CD4-positive, alpha-beta T cell treated with Interleukin-15 for 1 hour (primary cell): Measurements from ENCODE around the gene PSMD9.
"Not testable (repeated sequence)": the region's sequence is repeated elsewhere in the genome, so short reads cannot be mapped to it uniquely, and the experiment has no call there.

Source experiments
- DNase-seq: peaks from one replicate; pipeline ENCODE4 v3.0.0-alpha.2; 2020

Gene PSMD9, protein sequence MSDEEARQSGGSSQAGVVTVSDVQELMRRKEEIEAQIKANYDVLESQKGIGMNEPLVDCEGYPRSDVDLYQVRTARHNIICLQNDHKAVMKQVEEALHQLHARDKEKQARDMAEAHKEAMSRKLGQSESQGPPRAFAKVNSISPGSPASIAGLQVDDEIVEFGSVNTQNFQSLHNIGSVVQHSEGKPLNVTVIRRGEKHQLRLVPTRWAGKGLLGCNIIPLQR

DNA sequence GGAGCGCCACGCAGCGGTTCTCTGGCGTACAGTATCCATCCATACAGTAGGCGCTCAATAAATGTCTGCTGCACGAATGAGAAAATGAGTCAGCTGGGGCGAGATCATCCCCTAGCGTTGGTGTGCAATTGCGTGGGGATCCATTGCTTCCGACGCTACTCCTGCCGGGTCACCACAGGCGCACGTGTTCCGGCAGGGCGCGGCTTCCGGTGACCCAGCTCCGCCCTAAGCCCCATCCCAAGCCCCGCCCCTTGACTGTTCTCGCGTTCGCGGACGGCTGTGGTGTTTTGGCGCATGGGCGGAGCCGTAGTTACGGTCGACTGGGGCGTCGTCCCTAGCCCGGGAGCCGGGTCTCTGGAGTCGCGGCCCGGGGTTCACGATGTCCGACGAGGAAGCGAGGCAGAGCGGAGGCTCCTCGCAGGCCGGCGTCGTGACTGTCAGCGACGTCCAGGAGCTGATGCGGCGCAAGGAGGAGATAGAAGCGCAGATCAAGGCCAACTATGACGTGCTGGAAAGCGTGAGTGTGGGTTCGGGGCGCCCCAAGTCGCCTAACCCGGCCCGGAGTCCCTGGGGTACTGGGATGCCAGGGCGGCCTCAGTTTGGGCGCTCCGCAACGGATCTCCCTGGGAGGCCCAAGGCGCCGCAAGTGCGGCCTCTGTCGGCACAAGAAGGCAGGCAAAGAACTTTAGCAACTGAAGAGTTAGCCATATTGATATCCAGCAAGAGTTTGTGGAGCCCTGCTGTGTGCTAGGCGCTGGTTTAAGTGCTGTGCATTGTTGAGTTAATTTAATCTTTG, at the start of gene PSMD9:
Gene PSMD9, plus strand, starts transcription at position 313 of the 796 bp plus-strand sequence. Its CDS starts 67 bp downstream, at position 380.
- peak; percentile 96 for DNase-seq

DNA sequence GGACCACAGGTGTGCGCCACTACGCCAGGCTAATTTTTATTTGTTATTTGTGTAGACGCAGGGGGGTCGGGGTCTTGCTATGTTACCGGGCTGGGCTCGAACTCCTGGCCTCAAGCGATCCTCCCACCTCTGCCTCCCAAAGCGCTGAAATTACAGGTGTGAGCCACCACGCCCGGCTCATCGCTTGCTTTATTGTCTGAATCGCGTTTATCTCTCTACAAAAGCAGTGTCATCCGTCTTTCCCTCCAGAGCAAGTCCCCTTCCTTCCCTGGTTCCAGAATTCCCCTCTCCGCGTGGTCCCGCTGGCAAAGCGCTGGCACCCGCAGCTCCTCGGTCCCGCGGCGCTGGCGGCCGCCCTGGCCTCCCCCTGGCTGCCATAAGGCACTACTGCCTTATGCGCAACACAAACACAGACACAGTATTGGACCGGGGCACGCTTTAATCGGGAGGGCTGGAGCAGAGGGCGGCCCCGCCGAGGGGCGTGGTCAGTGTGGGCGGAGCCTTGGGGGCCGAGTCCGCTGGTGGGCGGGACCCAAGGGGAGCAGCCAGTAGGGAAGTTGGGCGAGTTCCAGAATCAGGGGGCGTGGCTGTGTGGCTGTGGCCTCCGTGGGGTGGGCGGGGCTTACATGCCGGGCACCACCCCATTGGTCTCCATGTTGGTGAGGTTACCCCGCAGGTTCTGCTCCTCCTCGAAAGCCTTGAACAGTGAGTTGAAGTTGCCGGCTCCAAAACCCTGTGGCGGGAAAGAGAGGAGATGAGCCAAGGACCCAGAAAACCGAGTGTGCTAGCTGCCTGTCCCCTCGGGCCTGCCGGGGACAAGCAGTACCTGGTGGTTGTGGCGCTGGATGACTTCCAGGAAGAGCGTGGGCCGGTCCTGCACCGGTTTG, 49.2 kb upstream of the PSMD9 start:
- peak; percentile 99 for DNase-seq

DNA sequence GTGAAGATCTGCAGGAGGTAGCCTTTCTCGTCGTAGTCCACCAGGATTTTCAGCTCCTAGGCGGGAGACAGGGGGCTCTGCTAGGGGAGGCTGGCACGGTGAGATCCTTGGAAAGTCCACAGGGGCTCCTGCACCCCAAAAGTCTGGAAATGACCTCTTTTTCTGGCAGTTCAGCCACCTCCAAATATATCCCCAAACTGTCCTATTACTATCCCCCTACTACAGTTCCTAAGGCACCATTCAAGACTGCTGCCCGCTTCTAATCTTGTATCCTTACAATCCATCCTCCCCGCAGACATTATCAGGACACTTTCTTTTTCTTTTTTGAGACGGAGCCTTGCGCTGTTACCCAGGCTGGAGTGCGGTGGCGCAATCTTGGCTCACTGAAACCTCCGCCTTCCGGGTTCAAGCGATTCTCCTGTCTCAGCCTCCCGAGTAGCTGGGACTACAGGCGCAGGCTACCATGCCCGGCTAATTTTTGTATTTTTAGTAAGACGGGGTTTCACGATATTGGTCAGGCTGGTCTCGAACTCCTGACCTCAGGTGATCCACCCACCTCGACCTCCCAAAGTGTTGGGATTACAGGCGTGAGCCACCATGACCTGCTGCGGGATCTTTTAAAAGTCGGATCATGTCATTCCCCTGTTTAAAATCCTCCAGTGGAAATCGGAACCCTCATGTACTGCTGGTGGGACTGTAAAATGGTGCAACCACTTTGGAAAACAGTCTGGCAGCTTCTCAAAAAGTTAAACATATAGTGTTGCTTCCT, 48.4 kb upstream of the PSMD9 start:
- DNase-seq = no peak

DNA sequence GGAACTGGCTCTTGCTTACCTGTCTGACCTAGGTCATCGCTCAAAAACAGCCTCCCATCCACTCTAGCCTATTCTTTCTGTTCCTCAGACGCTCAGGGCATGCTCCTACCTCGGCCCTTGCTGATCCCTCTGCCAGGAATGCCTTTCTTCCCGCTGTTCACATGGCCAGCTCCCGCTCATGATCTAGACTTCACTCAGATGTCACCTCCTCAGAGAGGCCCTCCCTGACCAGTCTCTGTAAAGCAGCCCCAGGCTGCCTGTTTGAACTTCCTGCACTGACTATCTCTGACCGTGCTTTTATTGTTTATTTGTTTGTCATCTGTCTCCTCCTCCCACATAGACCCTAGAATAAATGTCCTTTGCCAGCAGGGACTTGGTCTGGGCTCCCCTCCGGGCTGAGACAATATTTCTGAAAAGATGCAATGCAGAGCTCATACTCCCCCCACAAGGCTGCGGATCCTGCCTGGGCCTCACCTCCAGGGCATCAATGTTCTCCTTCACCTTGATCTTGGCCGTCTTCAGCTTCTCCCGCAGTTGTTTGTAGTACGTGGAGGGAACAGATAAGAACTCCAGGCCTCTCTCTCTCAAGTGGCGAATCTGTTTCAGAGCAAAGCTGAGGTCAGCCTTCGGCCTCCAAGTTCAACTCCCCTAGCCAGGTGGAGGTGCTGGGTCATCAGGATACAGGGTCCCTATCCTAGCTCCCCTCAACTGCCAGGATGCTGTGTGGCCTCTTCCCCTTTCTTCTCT, 45.2 kb upstream of the PSMD9 start:
- DNase-seq = no peak

DNA sequence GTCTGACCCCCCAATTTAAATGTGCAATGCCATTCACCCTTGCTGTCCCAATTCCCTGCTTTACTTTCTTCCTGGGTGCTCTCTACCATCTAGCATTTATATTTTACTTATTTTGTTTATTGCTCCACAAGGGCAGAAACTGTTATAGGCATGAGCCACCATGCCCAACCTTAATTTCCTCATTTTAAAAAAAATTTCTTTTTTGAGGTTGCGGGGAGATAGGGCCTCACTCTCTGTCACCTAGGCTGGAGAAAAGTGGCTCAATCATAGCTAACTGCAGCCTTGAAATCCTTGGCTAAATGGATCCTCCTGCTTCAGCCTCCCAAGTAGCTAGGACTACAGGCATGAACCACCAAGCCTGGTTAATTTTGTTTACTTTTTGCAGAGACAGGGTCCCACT, 42.9 kb upstream of the PSMD9 start:
- no peak for DNase-seq

DNA sequence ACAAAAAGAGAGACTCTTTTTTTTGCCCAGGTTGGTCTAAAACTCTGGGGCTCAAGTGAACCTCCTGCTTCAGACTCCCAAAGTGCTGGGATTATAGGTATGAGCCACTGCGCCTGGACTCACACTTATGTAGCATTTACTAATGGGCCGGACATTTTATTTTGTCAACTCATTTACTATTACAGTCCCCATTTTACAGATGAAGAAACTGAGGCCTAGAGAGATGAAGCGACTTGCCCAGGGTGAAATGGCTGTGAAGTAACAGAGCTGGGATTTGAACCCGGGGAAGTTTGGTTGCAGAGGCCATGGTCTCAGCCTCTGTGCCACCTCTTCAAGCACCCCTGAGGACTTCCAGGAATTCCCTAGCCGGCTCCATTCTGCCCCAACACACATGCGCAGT, 39.4 kb upstream of the PSMD9 start:
- no peak for DNase-seq

DNA sequence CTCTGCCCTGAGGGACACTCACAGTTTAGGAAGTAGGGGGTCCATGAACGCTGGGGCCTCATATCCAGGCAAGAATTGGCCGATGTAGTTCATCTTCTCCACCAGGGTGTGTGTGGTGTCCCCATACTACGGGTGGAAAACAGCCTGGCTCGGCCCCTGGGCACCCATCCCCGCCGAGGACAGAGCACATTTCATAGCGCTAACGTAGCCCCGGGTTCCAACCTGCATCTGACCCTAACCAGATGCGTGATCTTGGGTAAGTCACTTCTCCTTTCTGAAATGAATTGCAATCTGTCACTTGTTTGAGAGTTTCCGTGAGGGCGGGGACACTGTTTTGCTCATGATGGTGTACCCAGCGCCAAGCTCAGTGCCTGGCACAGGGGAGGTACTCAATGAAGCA, 38.9 kb upstream of the PSMD9 start:
- no peak for DNase-seq

DNA sequence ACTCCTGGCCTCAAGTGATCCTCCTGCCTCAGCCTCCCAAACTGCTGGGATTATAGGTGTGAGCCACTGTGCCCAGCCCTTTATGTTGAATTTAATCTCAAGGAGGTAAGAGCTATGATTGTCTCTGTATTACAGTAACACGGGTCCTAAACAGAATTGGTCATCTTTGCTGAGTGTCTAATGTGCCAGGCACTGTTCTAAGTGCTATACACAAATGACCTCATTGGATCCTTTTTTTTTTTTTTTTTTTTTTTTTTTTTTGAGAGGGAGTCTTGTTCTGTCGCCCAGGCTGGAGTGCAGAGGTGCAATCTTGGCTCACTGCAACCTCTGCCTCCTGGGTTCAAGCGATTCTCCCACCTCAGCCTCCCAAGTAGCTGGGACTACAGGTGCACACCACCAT, 36.2 kb upstream of the PSMD9 start:
- DNase-seq = not testable (repeated sequence)

DNA sequence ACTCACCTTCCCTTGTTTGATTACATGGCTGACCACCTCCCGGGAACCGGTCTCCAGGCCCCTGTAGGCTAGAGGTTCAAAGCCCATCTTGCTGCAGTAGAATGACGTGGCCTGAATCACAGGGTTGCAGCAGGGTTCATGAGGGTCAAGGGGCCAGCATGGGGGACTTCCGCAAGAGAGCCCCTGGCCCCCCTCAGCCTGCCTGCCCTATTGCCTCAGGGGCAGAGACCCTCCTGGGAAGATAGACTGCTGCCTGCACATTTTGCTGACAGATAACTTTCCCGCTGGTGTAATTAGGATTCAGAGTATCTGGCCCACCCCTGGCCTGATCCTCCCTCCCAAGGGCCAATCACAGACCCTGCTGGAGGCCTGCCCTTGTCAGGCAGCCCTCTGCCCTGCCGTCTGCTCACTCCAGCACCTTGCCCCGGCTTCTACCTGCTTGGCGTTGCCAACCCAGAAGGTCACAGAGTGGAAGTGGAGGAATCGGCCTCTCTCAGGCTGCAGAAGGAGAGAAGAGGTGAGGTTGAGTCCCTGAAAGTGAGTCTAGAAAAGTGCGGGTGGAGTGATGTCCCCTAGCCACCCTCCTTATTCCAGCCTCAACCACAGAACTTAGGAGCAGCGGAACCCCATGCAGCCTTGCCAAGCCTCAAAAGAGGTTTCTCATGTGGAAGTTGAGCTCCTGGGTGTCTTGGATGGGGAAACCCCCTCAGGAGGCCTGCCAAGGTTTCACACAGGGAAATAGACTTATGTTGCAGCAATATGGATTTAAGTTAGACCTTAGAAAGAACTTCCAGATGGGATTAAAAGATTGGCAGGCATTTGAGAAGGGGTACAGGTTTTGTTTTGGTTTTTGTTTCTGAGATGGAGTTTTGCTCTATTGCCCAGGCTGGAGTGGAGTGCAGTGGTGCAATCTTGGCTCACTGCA, 31.0 kb upstream of the PSMD9 start:
- DNase-seq = no peak

DNA sequence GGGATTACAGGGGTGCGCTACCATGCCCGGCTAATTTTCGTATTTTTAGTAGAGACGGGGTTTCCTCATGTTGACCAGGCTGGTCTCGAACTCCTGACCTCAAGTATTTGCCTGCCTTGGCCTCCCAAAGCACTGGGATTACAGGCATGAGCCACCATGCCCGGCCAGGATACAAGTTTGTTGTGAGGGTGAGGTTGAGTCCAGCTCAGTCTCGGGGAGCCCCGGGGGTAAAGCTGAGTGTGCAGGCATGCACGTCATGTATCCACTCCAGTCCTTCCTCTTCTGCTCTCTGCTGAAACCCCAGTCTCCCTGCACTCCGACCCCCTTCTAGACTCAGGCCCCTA, 30.3 kb upstream of the PSMD9 start:
- DNase-seq = no peak

DNA sequence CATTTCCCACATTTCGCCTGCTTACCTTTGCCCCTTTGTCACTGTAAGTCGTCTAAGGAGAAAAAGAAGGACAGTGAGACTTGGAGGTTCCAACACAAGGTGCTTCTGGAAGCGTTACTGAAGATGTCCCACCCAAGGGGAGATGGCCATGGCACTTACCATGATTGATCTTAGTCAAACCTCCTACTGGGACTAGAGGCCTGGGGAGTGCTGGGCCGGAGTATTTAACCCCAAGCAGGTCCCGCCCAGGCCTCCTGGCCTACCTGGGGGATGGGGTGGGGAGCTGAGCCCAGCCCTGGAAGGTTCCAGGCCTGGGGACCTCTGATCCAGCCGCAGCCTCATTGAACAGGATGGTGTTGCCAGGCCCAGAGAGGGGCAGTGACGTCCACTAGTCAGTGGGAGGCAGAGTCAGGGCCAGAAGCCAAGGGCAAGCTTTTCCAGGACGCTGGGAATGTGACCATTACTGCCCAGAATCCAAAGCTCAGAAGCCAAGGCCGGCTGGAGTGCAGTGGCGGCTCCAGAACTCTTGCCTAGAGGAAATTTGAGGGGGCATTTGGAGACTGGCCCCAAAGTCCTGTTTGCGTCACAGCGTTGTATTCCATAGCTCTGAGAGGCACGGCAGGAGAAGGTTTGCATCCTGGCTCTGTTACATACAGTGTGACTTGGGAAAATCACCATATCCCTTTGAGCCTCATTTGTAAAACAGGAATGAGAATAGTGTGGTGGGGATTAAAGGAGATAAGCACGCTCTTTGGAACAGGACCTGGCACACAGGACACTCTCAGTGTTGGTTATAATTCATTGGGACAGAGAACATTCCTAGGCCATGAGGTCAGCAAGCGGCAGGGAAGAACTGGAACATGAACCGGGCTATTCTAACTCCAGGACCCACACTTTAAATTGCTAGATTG, 29.7 kb upstream of the PSMD9 start, which contains the start of gene HPD:
Gene HPD, minus strand, starts transcription at position 198 of the 911 bp plus-strand sequence. Its CDS starts 36 bp downstream, at position 162.
- DNase-seq = no peak

DNA sequence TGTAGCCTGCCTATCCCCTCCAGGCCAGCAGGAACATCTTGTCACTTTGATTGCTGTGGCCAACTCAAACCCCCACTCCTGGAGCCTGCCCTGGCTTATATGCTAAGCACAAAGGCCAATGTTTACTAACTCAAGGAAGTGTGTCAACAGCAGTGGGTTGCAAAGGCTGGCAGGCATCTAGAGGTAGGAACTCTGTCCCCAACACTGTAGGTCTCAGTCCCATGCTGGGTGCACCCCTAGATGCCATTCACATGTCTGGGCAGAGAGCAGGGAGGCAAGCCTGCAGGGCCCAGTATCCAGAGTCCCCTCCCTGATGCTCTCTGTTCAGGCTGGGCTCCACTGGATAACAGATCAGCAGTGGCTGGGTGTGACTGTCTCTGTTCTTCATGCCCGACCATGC, 28.3 kb upstream of the PSMD9 start:
- DNase-seq = no peak

DNA sequence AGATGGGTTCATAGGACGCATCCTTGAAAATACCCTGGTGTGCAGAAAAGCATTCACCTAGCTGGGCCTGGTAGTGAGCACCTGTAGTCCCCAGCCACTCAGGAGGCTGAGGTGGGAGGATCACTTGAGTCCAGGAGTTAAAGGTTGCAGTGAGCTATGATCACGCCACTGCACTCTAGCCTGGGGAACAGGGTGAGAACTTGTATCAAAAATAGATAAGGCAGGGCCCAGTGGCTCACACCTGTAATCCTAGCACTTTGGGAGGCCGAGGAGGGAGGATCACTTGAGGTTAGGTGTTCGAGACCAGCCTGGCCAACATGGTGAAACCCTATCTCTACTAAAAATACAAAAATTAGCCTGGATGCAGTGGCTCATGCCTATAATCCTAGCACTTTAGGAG, 27.9 kb upstream of the PSMD9 start:
- DNase-seq = not testable (repeated sequence)

DNA sequence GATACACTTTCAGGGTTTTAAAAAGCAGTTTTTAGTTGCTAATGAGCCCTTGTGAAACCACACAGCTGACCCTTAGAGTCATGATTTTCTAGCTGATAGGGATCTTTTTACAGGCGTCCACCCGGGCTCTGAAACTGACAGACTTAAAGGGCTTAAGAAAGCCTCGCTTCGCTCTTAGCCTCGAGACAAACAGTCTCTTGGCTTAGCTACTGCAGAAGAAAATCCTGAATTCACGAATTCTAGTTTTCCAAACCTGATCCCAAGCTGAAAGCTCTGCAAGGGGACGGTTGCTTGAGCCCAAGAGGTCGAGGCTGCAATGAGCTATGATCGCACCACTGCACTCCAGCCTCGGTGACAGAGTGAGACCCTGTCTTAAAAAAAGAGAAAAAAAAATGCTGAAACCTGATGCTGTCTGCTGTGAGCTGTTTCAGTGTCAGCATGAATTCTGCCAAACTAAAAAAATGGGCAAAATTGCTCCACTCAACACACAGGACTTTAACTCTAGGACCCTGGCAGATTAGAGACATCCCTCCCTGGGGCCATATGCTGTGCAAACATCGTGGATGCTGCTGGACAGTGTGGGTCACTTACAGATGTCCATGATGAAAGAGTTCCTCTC, 26.8 kb upstream of the PSMD9 start:
- DNase-seq = no peak

DNA sequence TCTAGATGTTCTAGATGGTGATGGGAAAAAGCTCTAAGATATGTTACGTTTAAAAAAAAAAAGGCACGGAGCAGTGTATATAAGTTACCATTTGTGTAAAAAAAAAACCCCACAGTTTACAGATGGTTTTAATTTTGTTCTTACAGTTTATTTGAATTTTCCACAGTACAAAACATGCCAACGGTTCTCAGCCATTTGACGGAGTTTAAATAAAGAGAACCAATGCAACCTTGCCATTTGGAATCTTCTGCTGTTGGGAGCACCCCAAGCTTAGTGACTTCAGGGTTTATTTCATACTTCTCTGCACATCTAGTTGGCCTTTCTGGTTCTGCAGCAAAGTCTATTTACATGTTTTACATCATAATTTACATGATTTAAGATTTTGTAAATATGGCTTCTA, 22.3 kb upstream of the PSMD9 start:
- no peak for DNase-seq

DNA sequence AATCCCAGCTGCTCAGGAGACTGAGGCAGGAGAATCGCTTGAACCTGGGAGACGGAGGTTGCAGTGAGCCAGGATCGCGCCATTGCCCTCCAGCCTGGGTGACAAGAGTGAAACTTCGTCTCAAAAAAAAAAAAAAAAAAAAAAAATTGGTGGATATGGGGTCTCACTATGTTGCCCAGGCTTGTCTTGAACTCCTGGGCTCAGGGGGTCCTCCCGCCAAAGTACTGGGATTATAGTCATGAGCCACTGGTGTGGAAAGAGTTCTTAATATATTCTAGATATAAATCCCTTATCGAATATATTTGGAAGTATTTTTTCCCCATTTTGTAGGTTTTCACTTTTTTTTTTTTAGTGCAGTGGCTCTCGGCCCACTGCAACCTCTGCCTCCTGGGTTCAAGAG, 19.4 kb upstream of the PSMD9 start:
- not testable (repeated sequence) for DNase-seq

DNA sequence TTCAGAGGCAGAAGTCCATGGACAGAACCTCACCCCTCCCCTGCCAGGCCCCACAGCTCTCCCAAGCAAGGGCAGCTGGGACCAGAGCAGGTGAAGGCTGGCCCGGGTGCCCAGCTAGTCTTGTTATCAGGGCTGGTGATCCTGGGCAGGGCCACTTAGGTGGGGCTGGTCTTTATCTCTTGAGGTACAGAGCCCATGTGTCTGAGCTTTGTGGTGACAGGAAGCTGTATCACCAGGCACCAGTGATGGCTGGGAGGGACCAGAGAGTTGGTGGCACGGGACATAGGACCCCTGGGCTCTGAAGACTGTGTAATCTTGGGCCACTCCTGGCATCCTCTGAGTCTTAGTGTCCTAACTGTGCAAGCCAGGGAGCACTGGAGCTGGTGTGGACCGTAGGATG, 17.1 kb upstream of the PSMD9 start:
- DNase-seq = no peak

DNA sequence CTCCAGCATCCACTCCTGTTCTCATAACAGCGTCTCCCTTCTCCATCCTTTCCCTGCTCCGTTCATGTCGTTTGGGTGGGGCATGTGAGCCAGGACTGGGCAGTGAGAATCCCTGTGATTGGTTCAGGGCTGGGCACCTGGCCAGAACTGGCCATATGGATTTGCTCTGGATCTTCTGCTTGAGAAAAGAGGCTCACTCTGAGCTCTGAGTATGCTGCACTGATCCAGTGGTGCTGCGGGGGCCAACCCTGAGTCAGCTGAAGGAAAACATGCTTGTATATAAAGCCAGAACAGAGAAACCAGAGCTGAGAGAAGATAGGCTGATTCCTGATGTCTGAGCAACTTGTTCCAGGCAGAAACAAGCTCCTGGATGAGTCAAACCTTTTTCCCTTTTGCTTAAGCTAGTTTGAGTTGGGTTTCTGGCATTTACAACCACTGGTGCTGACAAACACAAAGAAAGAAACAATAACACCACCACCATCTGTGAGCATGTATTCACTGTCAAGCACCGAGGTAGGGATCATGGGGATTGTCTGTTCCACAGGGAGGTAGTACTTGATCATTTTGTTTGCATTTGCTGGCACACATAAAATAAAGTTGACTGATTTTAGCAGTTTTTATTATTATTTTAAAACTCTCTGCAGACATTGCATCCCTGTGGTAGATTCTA, 15.9 kb upstream of the PSMD9 start:
- no peak for DNase-seq

DNA sequence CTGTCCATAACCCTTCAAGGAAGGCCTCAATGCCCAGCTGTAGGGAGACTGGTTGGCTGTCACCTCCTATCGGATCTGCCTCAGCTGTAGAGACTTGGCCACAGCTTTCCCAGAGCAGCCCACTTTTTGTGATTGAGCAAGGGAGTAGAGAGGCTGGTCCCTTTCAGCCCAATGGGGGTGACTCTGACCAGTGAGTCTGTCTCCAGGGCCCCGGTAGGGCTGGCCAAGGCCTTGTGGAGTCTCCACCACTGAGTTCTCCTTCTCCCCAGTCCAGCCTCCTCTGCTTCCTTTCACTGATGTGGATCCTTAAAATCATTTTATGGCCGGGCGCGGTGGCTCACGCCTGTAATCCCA, 15.4 kb upstream of the PSMD9 start:
- no peak for DNase-seq
